Mononuclear cell (primary cell): Measurements from ENCODE around the gene COPS2. TPM values are rescaled to one million over a fixed set of nuclear protein-coding genes. Genes with fewer than 3 reads are reported as not detected.

Experiments
- H3K27me3 ChIP-seq: 2 replicates; pipeline ENCODE4 v1.6.0; 2011; ENCODE audit warnings: low read length, control low read depth; ENCODE audit not compliant: insufficient read depth
- H3K4me1 ChIP-seq: 2 replicates; pipeline ENCODE4 v1.5.1; 2011; ENCODE audit warnings: mild to moderate bottlenecking, low read length, control low read depth; ENCODE audit not compliant: insufficient read depth
- H3K4me3 ChIP-seq: 2 replicates; pipeline ENCODE4 v1.5.1; 2011; ENCODE audit warnings: mild to moderate bottlenecking, low read length, moderate library complexity
- H3K9me3 ChIP-seq: 2 replicates; pipeline ENCODE4 v1.5.1; 2011; ENCODE audit warnings: low read depth, mild to moderate bottlenecking, control low read depth, low read length
- total RNA-seq: library from RNA; depleted of rRNA; stranded (reverse); fragments of >200 nt; gene quantifications from one replicate; pipeline ENCODE4 v1.2.3, GENCODE V29; 2012

Gene COPS2
- total RNA-seq, 1 donor: 167 TPM

GRCh38 chr15:49145651-49146609, 9.5 kb downstream of the COPS2 start:
- Histone ChIP-seq H3K4me1 (peaks cover 16% of the 10 kb centered on the region), H3K4me3 (no peak overlapping the region), H3K27me3 (no peaks in the 10 kb centered on the region), H3K9me3 (no peaks in the 10 kb centered on the region)

- no peaks in the 10 kb centered on the region for H3K27me3 ChIP-seq
- H3K4me1 ChIP-seq: no peaks in the 10 kb centered on the region
- no peaks in the 10 kb centered on the region for H3K9me3 ChIP-seq
- no peak overlapping the region for H3K4me3 ChIP-seq
Observed at GRCh38 chr15:49137861-49138260, 17.5 kb downstream of the COPS2 start.

DNA sequence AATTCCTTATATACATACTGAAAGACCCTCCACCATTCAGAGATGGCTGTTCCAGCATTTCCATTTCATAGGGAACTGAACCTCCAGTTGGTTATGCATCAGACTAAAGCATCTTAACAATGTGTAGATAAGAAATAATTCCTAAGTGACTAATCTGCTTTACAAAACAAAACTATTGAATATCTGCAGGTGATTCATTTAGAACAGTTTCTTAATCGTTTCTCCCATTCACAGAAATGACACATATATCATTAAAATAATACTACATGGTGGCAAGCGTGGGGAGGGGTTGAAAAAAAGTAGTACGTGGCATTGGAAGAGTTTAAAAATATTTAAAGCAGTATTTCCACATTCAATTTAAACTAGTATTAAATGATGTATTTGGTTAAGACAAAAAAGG, 19.5 kb downstream of the COPS2 start:
- Histone ChIP-seq H3K4me1 (no peaks in the 10 kb centered on the region), H3K4me3 (no peak overlapping the region), H3K9me3 (no peaks in the 10 kb centered on the region), H3K27me3 (no peaks in the 10 kb centered on the region)

- no peaks in the 10 kb centered on the region for H3K9me3 ChIP-seq
- no peaks in the 10 kb centered on the region for H3K27me3 ChIP-seq
- H3K4me3 ChIP-seq: no peak overlapping the region
- no peaks in the 10 kb centered on the region for H3K4me1 ChIP-seq
Observed at GRCh38 chr15:49135342-49135857, 20.0 kb downstream of the COPS2 start.

GRCh38 chr15:49134683-49135341, 20.6 kb downstream of the COPS2 start:
- Histone ChIP-seq H3K9me3 (no peaks in the 10 kb centered on the region), H3K27me3 (no peaks in the 10 kb centered on the region), H3K4me1 (no peaks in the 10 kb centered on the region), H3K4me3 (no peak overlapping the region)

DNA sequence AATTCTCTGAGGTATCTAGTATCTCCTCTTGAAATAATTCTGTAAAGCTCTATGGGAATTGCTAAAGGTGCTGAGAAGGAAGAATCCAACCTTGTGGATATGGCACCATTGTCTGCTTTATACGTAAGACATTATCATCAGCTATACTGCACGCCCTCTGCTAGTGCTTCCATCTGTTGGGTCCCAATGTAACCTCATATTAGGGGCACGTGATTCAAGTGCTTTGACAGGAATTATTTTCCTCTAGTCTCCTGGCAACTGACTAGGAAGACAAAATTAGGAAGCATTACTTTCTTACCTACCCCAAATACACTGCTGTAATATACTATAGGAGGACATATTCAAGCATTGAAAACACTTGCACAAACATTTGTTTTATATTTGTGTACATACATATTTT, 24.0 kb downstream of the COPS2 start:
- H3K9me3 ChIP-seq: no peaks in the 10 kb centered on the region
- H3K4me3 ChIP-seq: no peak overlapping the region
- no peaks in the 10 kb centered on the region for H3K4me1 ChIP-seq
- no peaks in the 10 kb centered on the region for H3K27me3 ChIP-seq

DNA sequence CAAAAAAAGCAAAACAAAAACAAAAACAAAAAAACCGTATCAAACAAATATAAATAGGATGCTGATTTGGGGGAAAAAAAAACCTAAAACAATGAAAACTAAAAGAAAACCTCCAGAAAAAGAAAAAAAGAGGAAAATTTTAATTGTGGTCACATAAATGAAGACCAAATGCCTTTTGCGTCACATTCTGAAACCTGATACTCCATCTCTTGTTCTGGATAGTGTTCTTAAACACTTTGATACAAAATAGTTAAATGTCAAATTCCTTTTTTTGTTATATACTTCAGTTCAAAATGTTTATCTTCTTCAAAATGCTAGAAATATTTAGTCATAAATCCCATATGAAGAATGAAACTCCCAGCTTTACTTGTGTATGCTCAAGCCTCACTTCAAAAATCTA, 31.0 kb downstream of the COPS2 start:
- H3K27me3 ChIP-seq: no peaks in the 10 kb centered on the region
- H3K4me3 ChIP-seq: no peak overlapping the region
- H3K9me3 ChIP-seq: no peaks in the 10 kb centered on the region
- H3K4me1 ChIP-seq: no peaks in the 10 kb centered on the region

DNA sequence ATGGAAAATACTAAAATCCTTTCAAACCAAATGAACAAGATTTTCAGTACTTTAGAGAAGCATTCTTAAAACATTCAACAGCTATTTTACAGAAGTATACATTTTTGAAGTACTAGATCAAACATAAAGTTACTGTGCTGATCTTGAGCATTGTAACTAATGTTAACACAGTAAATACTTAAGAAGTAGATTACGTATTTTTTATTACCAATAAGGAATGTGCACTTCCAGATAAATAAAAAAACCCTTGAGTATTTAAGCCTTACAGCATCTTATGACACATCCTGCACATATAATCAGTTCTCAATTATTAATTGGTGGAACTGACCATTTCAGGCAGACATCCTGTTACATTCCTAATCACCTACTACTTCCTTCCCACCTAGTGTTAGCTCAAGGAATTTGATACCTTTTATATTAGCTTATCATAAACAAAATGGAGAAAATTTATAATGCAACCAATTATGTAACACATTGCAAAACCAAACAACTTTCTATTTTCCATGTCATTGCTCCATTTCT, 32.8 kb downstream of the COPS2 start:
- H3K4me3 ChIP-seq: no peak overlapping the region

GRCh38 chr15:49121901-49122300, 33.5 kb downstream of the COPS2 start:
- no peaks in the 10 kb centered on the region for H3K27me3 ChIP-seq
- no peak overlapping the region for H3K4me3 ChIP-seq
- H3K9me3 ChIP-seq: no peaks in the 10 kb centered on the region
- H3K4me1 ChIP-seq: no peaks in the 10 kb centered on the region

More for the DNA sequence above, 32.8 kb downstream of the COPS2 start:
- no peaks in the 10 kb centered on the region for H3K4me1 ChIP-seq
- H3K27me3 ChIP-seq: no peaks in the 10 kb centered on the region
- H3K9me3 ChIP-seq: no peaks in the 10 kb centered on the region

- Histone ChIP-seq H3K9me3 (no peaks in the 10 kb centered on the region), H3K27me3 (no peaks in the 10 kb centered on the region), H3K4me3 (no peak overlapping the region), H3K4me1 (no peaks in the 10 kb centered on the region)
Observed at GRCh38 chr15:49120832-49121231, 34.6 kb downstream of the COPS2 start.

DNA sequence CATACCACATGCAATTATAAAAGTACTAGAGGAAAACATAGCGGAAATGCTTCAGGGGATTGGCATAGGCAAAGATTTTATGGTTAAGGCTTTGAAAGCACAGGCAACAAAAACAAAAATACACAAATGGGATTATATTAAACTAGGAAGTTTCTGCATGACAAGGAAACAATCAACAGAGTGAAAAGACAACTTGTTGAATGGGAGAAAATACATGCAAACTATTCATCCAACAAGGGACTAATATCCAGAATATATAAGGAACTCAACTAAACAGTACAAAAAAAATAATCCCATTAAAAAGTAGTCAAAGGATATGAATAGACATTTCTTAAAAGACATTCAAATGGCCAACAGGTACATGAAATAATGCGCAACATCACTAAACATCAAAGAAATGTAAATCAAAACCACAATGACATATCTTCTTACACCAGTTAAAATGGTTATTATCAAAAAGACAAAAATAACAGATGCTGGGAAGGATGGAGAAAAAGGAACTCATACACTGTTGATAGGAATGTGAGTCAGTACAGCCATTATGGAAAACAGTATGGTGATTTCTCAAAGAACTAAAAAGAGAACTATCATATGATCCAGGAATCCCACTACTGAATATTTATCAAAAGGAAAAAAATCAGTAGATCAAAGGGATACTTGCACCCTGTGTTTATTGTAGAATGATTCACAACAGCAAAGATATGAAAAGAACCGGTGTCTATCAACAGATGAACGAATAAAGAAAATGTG, 39.1 kb downstream of the COPS2 start:
- H3K4me3 ChIP-seq: no peak overlapping the region
- no peaks in the 10 kb centered on the region for H3K27me3 ChIP-seq
- H3K9me3 ChIP-seq: peaks cover 18% of the 10 kb centered on the region
- H3K4me1 ChIP-seq: no peaks in the 10 kb centered on the region

GRCh38 chr15:49115062-49115461, 40.3 kb downstream of the COPS2 start:
- peaks cover 18% of the 10 kb centered on the region for H3K9me3 ChIP-seq
- no peaks in the 10 kb centered on the region for H3K4me1 ChIP-seq
- H3K4me3 ChIP-seq: no peak overlapping the region
- H3K27me3 ChIP-seq: no peaks in the 10 kb centered on the region

GRCh38 chr15:49110158-49110944, 45.0 kb downstream of the COPS2 start:
- no peak overlapping the region for H3K4me3 ChIP-seq
- no peaks in the 10 kb centered on the region for H3K4me1 ChIP-seq
- H3K27me3 ChIP-seq: no peaks in the 10 kb centered on the region
- H3K9me3 ChIP-seq: peaks cover 18% of the 10 kb centered on the region

DNA sequence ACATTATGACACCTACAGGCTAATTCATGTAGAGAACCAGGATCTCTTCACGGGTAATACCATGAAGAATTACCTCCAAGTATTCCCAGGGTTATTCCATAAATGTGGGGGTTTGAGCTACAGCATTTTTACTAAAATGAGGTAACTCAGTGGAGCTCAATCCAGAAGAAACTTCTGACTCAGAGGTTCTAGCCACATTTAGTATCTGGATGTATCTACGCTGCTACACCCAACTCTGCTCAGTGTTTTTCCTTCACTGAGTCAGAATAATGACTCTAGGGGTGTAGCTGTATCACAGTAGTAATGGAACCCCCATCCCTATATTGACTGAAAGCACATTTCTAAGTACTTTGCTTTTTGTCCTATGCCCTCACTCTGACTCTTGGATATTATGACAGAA, 52.4 kb downstream of the COPS2 start:
- no peaks in the 10 kb centered on the region for H3K27me3 ChIP-seq
- H3K4me1 ChIP-seq: no peaks in the 10 kb centered on the region
- no peak overlapping the region for H3K4me3 ChIP-seq
- H3K9me3 ChIP-seq: no peaks in the 10 kb centered on the region
